Mesothelial cell of epicardium (in vitro differentiated cells): ENCODE data around the gene THADA. TPM values are rescaled to one million over a fixed set of nuclear protein-coding genes. Genes with fewer than 3 reads are reported as not detected.
"Not testable (repeated sequence)": the region's sequence is repeated elsewhere in the genome, so short reads cannot be mapped to it uniquely, and the experiment has no call there.

ENCODE experiments used
- DNase-seq, 2 experiments: peaks; one replicate each; pipeline ENCODE4 v3.0.0; 2021; ENCODE audit warnings: low spot score in 2 of 2; ENCODE audit not compliant: unreplicated experiment in 2 of 2
- H3K27ac Mint-ChIP-seq: 2 replicates; pipeline ENCODE4 v1.8.0; 2021; ENCODE audit warnings: mixed read lengths
- H3K27me3 Mint-ChIP-seq: 2 replicates; pipeline ENCODE4 v1.8.0; 2021; ENCODE audit warnings: low read depth, mixed read lengths
- H3K36me3 Mint-ChIP-seq: 2 replicates; pipeline ENCODE4 v1.8.0; 2021; ENCODE audit warnings: mixed read lengths
- H3K4me1 Mint-ChIP-seq: 2 replicates; pipeline ENCODE4 v1.8.0; 2021; ENCODE audit warnings: mixed read lengths
- H3K4me3 Mint-ChIP-seq: 2 replicates; pipeline ENCODE4 v1.8.0; 2021; ENCODE audit warnings: mild to moderate bottlenecking, moderate library complexity, mixed read lengths
- H3K9me3 Mint-ChIP-seq: 2 replicates; pipeline ENCODE4 v1.8.0; 2021; ENCODE audit warnings: mixed read lengths
- total RNA-seq: library from RNA; stranded (reverse); gene quantifications from 3 replicates; pipeline ENCODE4 v1.2.1, GENCODE V29; 2021
- TF ChIP-seq, protein P1 (sequence below): fragments of 200-600 bp; sonication (generic); IDR thresholded peaks from one replicate; pipeline ENCODE4 v1.5.0; 2021; ENCODE audit warnings: antibody characterized with exemption; ENCODE audit not compliant: unreplicated experiment

Gene THADA
- total RNA-seq, 1 donor from 2014 or later = 33.6 TPM

GRCh38 chr2:43192744-43193651 is 402.8 kb downstream of the THADA start:
- H3K9me3 Mint-ChIP-seq = no peaks in the 10 kb centered on the region
- no peaks in the 10 kb centered on the region for H3K27me3 Mint-ChIP-seq
- H3K36me3 Mint-ChIP-seq = no peaks in the 10 kb centered on the region
- TF ChIP-seq, protein P1, sequence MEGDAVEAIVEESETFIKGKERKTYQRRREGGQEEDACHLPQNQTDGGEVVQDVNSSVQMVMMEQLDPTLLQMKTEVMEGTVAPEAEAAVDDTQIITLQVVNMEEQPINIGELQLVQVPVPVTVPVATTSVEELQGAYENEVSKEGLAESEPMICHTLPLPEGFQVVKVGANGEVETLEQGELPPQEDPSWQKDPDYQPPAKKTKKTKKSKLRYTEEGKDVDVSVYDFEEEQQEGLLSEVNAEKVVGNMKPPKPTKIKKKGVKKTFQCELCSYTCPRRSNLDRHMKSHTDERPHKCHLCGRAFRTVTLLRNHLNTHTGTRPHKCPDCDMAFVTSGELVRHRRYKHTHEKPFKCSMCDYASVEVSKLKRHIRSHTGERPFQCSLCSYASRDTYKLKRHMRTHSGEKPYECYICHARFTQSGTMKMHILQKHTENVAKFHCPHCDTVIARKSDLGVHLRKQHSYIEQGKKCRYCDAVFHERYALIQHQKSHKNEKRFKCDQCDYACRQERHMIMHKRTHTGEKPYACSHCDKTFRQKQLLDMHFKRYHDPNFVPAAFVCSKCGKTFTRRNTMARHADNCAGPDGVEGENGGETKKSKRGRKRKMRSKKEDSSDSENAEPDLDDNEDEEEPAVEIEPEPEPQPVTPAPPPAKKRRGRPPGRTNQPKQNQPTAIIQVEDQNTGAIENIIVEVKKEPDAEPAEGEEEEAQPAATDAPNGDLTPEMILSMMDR = no peak
- no peak for DNase-seq
- H3K27ac Mint-ChIP-seq = peak overlapping the region; percentile 63
- H3K4me1 Mint-ChIP-seq = peaks cover 20% of the 10 kb centered on the region
- H3K4me3 Mint-ChIP-seq = no peak overlapping the region

- Mint-ChIP-seq H3K9me3 (no peaks in the 10 kb centered on the region), H3K36me3 (no peaks in the 10 kb centered on the region), H3K27ac (no peak overlapping the region), H3K27me3 (no peaks in the 10 kb centered on the region), H3K4me1 (peaks cover 15% of the 10 kb centered on the region), H3K4me3 (no peak overlapping the region)
- TF ChIP-seq, protein P1 = no peak
- DNase-seq = no peak
Observed at GRCh38 chr2:43191947-43192516, 403.8 kb downstream of the THADA start.

- H3K9me3 Mint-ChIP-seq = no peaks in the 10 kb centered on the region
- peaks cover 18% of the 10 kb centered on the region for H3K4me1 Mint-ChIP-seq
- no peak for DNase-seq
- no peak overlapping the region for H3K27ac Mint-ChIP-seq
- H3K4me3 Mint-ChIP-seq = no peak overlapping the region
- H3K27me3 Mint-ChIP-seq = no peaks in the 10 kb centered on the region
- no peaks in the 10 kb centered on the region for H3K36me3 Mint-ChIP-seq
- TF ChIP-seq, protein P1 = no peak
Observed at GRCh38 chr2:43190311-43191052, 405.4 kb downstream of the THADA start.

- H3K4me3 Mint-ChIP-seq, DNase-seq, H3K27ac Mint-ChIP-seq, H3K36me3 Mint-ChIP-seq, H3K9me3 Mint-ChIP-seq, H3K27me3 Mint-ChIP-seq: not testable (repeated sequence)
- peaks cover 18% of the 10 kb centered on the region for H3K4me1 Mint-ChIP-seq
Observed at GRCh38 chr2:43189861-43190260, 406.0 kb downstream of the THADA start.

- no peak for DNase-seq
- H3K27me3 Mint-ChIP-seq = no peaks in the 10 kb centered on the region
- H3K36me3 Mint-ChIP-seq = no peaks in the 10 kb centered on the region
- H3K27ac Mint-ChIP-seq = no peak overlapping the region
- no peaks in the 10 kb centered on the region for H3K9me3 Mint-ChIP-seq
- H3K4me1 Mint-ChIP-seq = peaks cover 9% of the 10 kb centered on the region
- no peak overlapping the region for H3K4me3 Mint-ChIP-seq
- TF ChIP-seq, protein P1 = no peak
Observed at GRCh38 chr2:43188561-43189386, 407.1 kb downstream of the THADA start.
